Endothelial cell of umbilical vein (primary cell): ENCODE measurements around the gene NCR2. TPM values are rescaled to one million over a fixed set of nuclear protein-coding genes. Genes with fewer than 3 reads are reported as not detected.

Source experiments
- BruUV-seq: library from RNA; stranded (reverse); fragments of 400-500 nt; replicated peaks from 2 replicates; lab custom pipeline; 2021; lab: Mats Ljungman, UMichigan
- CTCF ChIA-PET: fragments of 300-600, 350-600 bp; sonication (Branson Sonifier 250); formaldehyde crosslinking; loops from one replicate; lab custom pipeline; 2021; ENCODE audit warnings: antibody characterized with exemption, inconsistent platforms; lab: Charles Lee
- POLR2A ChIA-PET: fragments of 300-600, 350-600 bp; sonication (Branson Sonifier 250); formaldehyde crosslinking; loops from one replicate; lab custom pipeline; 2021; ENCODE audit warnings: antibody characterized with exemption, inconsistent platforms; lab: Charles Lee
- DNase-seq: peaks from one replicate; pipeline ENCODE4 v3.0.0-alpha.2; 2011; ENCODE audit warnings: low read depth, low spot score
- FAIRE-seq: peaks from 2 replicates; lab custom pipeline; 2011; peaks lifted over from hg19 to GRCh38; lab: Jason Lieb, UNC
- H2AFZ ChIP-seq: 2 replicates; pipeline ENCODE4 v1.6.0; 2012; ENCODE audit warnings: low read depth, low read length, control low read depth, inconsistent platforms
- H3K27ac ChIP-seq: 2 replicates; pipeline ENCODE4 v1.5.1; 2011; ENCODE audit warnings: low read depth, mild to moderate bottlenecking, control low read depth, low read length, moderate library complexity; ENCODE audit not compliant: insufficient read depth
- H3K27me3 ChIP-seq, 2 experiments: 2 replicates each; pipeline versions ENCODE4 v1.6.0 to v1.6.1; 2011; ENCODE audit warnings: low read length in 2 of 2, mixed read lengths in 1 of 2; ENCODE audit not compliant: control insufficient read depth in 2 of 2, insufficient read depth in 2 of 2
- H3K36me3 ChIP-seq, 2 experiments: 2 replicates in 1 of 2; 3 replicates in 1 of 2; pipeline ENCODE4 v1.5.1; 2011; ENCODE audit warnings: low read length in 2 of 2, mild to moderate bottlenecking in 1 of 2, moderate library complexity in 1 of 2; ENCODE audit not compliant: control insufficient read depth in 2 of 2, insufficient read depth in 2 of 2; ENCODE audit errors: extremely low read depth in 1 of 2
- H3K4me1 ChIP-seq: 3 replicates; pipeline ENCODE4 v1.5.1; 2011; ENCODE audit warnings: mild to moderate bottlenecking, low read length; ENCODE audit not compliant: control insufficient read depth, insufficient read depth; ENCODE audit errors: extremely low read depth
- H3K4me2 ChIP-seq: 2 replicates; pipeline ENCODE4 v1.6.1; 2011; ENCODE audit warnings: low read length, control low read depth, mixed read lengths; ENCODE audit not compliant: insufficient read depth
- H3K4me3 ChIP-seq, 3 experiments: fragments of 200-600 bp in 1 of 3; sonication (generic), shearing (Covaris generic) in 1 of 3; replicated peaks in 1 of 3; 2 replicates each; pipeline ENCODE4 v1.5.1; 2011 to 2016; ENCODE audit warnings: control low read depth in 3 of 3, low read length in 3 of 3, mild to moderate bottlenecking in 2 of 3, inconsistent platforms in 1 of 3, low read depth in 1 of 3, moderate library complexity in 1 of 3; ENCODE audit not compliant: insufficient read depth in 1 of 3
- H3K79me2 ChIP-seq: 2 replicates; pipeline ENCODE4 v1.6.0; 2012; ENCODE audit warnings: low read length, inconsistent platforms; ENCODE audit not compliant: control insufficient read depth, insufficient read depth
- H3K9ac ChIP-seq: replicated peaks from 2 replicates; pipeline ENCODE3; 2011; ENCODE audit warnings: low read length, control low read depth; ENCODE audit not compliant: insufficient read depth; ENCODE audit errors: extremely low read depth
- H3K9me1 ChIP-seq: replicated peaks from 3 replicates; pipeline ENCODE4 v1.6.0; 2011; ENCODE audit warnings: mild to moderate bottlenecking, low read length; ENCODE audit not compliant: control insufficient read depth, insufficient read depth; ENCODE audit errors: extremely low read depth
- H3K9me3 ChIP-seq: replicated peaks from 2 replicates; pipeline ENCODE4 v1.5.1; 2012; ENCODE audit warnings: low read length, inconsistent platforms; ENCODE audit not compliant: control insufficient read depth, insufficient read depth
- H4K20me1 ChIP-seq: replicated peaks from 2 replicates; pipeline ENCODE3; 2011; ENCODE audit warnings: mild to moderate bottlenecking, low read length; ENCODE audit not compliant: control insufficient read depth, insufficient read depth; ENCODE audit errors: extremely low read depth
- CTCF ChIP-seq, 2 donors: IDR thresholded peaks; 1 replicate in 1 of 2; 2 replicates in 1 of 2; pipeline ENCODE4 v1.5.1; 2011; ENCODE audit warnings: low read length in 2 of 2, mild to moderate bottlenecking in 2 of 2, moderate library complexity in 2 of 2, control low read depth in 1 of 2, inconsistent platforms in 1 of 2, low read depth in 1 of 2; ENCODE audit not compliant: insufficient read depth in 1 of 2; ENCODE audit errors: extremely low read depth in 1 of 2
- EZH2 ChIP-seq: IDR thresholded peaks from 2 replicates; pipeline ENCODE4 v1.6.1; 2012; ENCODE audit warnings: borderline replicate concordance, low read depth, mild to moderate bottlenecking, moderate library complexity, low read length, inconsistent platforms; ENCODE audit not compliant: severe bottlenecking
- GATA2 ChIP-seq: IDR thresholded peaks from 2 replicates; pipeline ENCODE4 v1.7.0; 2011; ENCODE audit warnings: low read depth, mild to moderate bottlenecking, moderate library complexity, mixed read lengths, low read length; ENCODE audit not compliant: insufficient read length, insufficient read depth
- JUN ChIP-seq: IDR thresholded peaks from 2 replicates; pipeline ENCODE4 v1.6.1; 2011; ENCODE audit warnings: borderline replicate concordance, low read depth; ENCODE audit not compliant: insufficient read length, insufficient read depth
- MAX ChIP-seq: IDR thresholded peaks from 2 replicates; pipeline ENCODE4 v1.6.1; 2011; ENCODE audit not compliant: insufficient read depth, insufficient read length
- MYC ChIP-seq: IDR thresholded peaks from one replicate; pipeline ENCODE4 v1.6.1; 2011; ENCODE audit warnings: mild to moderate bottlenecking, low read depth, low read length
- POLR2A ChIP-seq: IDR thresholded peaks from 2 replicates; pipeline ENCODE4 v1.6.1; 2012; ENCODE audit warnings: low read depth, mild to moderate bottlenecking, control low read depth, low read length
- POLR2AphosphoS5 ChIP-seq: IDR thresholded peaks from 2 replicates; pipeline ENCODE4 v1.6.1; 2012; ENCODE audit warnings: low read depth, mild to moderate bottlenecking, control low read depth, low read length, moderate library complexity; ENCODE audit not compliant: insufficient read depth
- dilution Hi-C: fragments of 300-500 bp; cut with MboI; formaldehyde crosslinking; loops from one replicate; pipeline ENCODE4 v1.15.0; 2019; ENCODE audit warnings: low sequenced_read_pairs; ENCODE audit not compliant: extremely low pct_ligation_motif_present
- intact Hi-C: fragments of 100-400 bp; cut with micrococcal nuclease; formaldehyde crosslinking; loops from one replicate; pipeline ENCODE4 v1.10.0; 2022
- polyA plus RNA-seq, 4 experiments: library from polyadenylated mRNA; depleted of rRNA in 3 of 4; stranded (reverse) in 3 of 4; unstranded in 1 of 4; fragments of >200 nt; gene quantifications; 2 replicates each; pipeline versions ENCODE4 v1.2.1 to v1.2.3, GENCODE V29; 2011 to 2012; ENCODE audit warnings: missing spikeins in 1 of 4
- total RNA-seq: library from RNA; stranded (reverse); gene quantifications from 2 replicates; pipeline ENCODE4 v1.2.3, GENCODE V29; 2021

NCR2 gene
- total and polyA plus RNA-seq, 2 donors (not counting 3 experiments of a cell fraction or from before 2014, with no cell fraction given) = not detected

- POLR2A ChIA-PET = no interaction called here
- peaks cover 7 to 11% of the 10 kb centered on the region in 2 experiments for H3K27me3 ChIP-seq
- H3K9me1 ChIP-seq = no peaks in the 10 kb centered on the region
- no peaks in the 10 kb centered on the region for H4K20me1 ChIP-seq
- no peak for FAIRE-seq
- H3K9me3 ChIP-seq = no peaks in the 10 kb centered on the region
- intact Hi-C loops = no loop called here
- H3K27ac ChIP-seq = no peak overlapping the region
- dilution Hi-C loops = no loop called here
- H3K9ac ChIP-seq = no peak overlapping the region
- H3K4me2 ChIP-seq = no peak overlapping the region
- H2AFZ ChIP-seq = no peak overlapping the region
- no peak overlapping the region for H3K4me3 ChIP-seq
- CTCF ChIA-PET = no interaction called here
- H3K4me1 ChIP-seq = no peaks in the 10 kb centered on the region
- BruUV-seq = no TSS peak
- no peak for DNase-seq
- H3K36me3 ChIP-seq = no peaks in the 10 kb centered on the region
- TF ChIP-seq GATA2 = no peak
- no peak for TF ChIP-seq JUN
- TF ChIP-seq MAX = no peak
- no peak for TF ChIP-seq CTCF (IDR thresholded peaks at IDR 0.05; ENCODE audit: extremely low read depth in 1 of 2, insufficient read depth in 1 of 2, low read depth in 1 of 2, low read length in 2 of 2)
- TF ChIP-seq POLR2AphosphoS5 = no peak
- TF ChIP-seq POLR2A = no peak
- TF ChIP-seq MYC = no peak
- TF ChIP-seq EZH2 = no peak
- no peaks in the 10 kb centered on the region for H3K79me2 ChIP-seq
These were observed 17.5 kb downstream of the NCR2 start for GRCh38 chr6:41352907-41353306.
